HL-60/S4 (cell line): ENCODE results near the gene MYO9B.

Source experiments
- in situ Hi-C: fragments of 300-500 bp; cut with MboI; formaldehyde crosslinking; loops from 2 replicates; pipeline ENCODE4 v1.14.3; 2022; ENCODE audit warnings: low sequenced_read_pairs

MYO9B gene

GRCh38 chr19:17112271-17112670 is 36.7 kb downstream of the MYO9B start:
- in situ Hi-C loops, result no loop called here

- in situ Hi-C loops, result no loop called here
Observed at GRCh38 chr19:17112700-17113099, 37.1 kb downstream of the MYO9B start.

GRCh38 chr19:17113127-17113785 is 37.7 kb downstream of the MYO9B start:
- in situ Hi-C loops, result no loop called here

- in situ Hi-C loops, result no loop called here
Observed at GRCh38 chr19:17114414-17114831, 38.8 kb downstream of the MYO9B start.

GRCh38 chr19:17116996-17117702 is 41.6 kb downstream of the MYO9B start:
- in situ Hi-C loops, result no loop called here

GRCh38 chr19:17118957-17119356 is 43.4 kb downstream of the MYO9B start:
- in situ Hi-C loops, result no loop called here

- in situ Hi-C loops, result no loop called here
Observed at GRCh38 chr19:17121736-17122293, 46.2 kb downstream of the MYO9B start.

GRCh38 chr19:17123041-17123440 is 47.5 kb downstream of the MYO9B start:
- in situ Hi-C loops, result no loop called here

GRCh38 chr19:17124025-17124424 is 48.4 kb downstream of the MYO9B start:
- in situ Hi-C loops, result no loop called here

GRCh38 chr19:17125062-17125727 is 49.6 kb downstream of the MYO9B start:
- in situ Hi-C loops, result no loop called here

- in situ Hi-C loops, result no loop called here
Observed at GRCh38 chr19:17125728-17126677, 50.4 kb downstream of the MYO9B start.

- in situ Hi-C loops, result no loop called here
Observed at GRCh38 chr19:17127671-17128070, 52.1 kb downstream of the MYO9B start.

- in situ Hi-C loops, result no loop called here
Observed at GRCh38 chr19:17128403-17128802, 52.8 kb downstream of the MYO9B start.

GRCh38 chr19:17128820-17129219 is 53.2 kb downstream of the MYO9B start:
- in situ Hi-C loops, result no loop called here

GRCh38 chr19:17129377-17129776 is 53.8 kb downstream of the MYO9B start:
- in situ Hi-C loops, result no loop called here

GRCh38 chr19:17135001-17135853 is 59.6 kb downstream of the MYO9B start:
- in situ Hi-C loops, result no loop called here

- in situ Hi-C loops, result no loop called here
Observed at GRCh38 chr19:17136021-17136420, 60.4 kb downstream of the MYO9B start.

- in situ Hi-C loops, result no loop called here
Observed at GRCh38 chr19:17136617-17137016, 61.0 kb downstream of the MYO9B start.

GRCh38 chr19:17137417-17137816 is 61.8 kb downstream of the MYO9B start:
- in situ Hi-C loops, result no loop called here
